T-helper 2 cell treated with Interferon-gamma antibody and Interleukin-4, amounts not matched to agents 100 ng/mL and 5 ng/mL, for 36 hours (primary cell): ENCODE measurements around the gene ADRM1. TPM values are rescaled to one million over a fixed set of nuclear protein-coding genes. Genes with fewer than 3 reads are reported as not detected.

Source experiments
- intact Hi-C: fragments of 100-400 bp; cut with micrococcal nuclease; formaldehyde crosslinking; loops from one replicate; pipeline ENCODE4 v1.15.1; 2023
- total RNA-seq: library from RNA; stranded (reverse); gene quantifications from 2 replicates; pipeline ENCODE4 v1.2.3, GENCODE V29; 2022

The ADRM1 gene
- total RNA-seq, 1 donor from 2014 or later: 114 TPM

DNA sequence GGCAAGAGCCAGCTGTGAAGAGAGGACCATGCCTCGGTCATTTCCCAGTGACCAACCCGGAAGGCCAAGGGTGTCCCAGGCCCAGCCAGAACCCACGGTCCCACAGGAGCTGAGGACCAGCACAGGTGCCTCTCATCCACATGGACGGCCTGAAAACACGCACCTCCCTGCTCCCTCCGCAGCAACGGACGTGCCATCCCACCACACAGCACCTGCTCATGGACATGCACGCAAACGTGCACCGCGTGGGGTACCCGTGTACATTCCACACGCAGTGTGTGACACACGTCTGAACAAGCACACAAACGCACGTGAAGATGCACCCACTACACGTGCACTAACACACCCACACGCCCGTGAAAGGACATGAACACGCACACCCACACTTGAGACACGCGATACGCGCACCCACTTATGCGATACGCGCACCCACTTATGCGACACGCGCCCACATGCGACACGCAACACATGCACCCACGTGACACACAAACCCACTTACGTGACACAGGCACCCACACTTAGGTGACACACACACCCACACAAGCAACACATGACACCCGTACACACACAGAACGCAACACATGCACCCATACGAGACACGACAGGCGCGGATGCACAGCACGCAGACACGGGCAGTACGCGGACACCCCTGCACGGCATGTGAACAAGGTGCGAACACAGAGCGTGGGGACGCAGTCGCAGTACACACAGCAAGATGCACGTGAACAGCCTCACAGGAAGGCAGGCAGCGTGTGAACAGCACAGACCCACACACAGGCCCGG, 34.2 kb downstream of the ADRM1 start:
- intact Hi-C loops: no loop called here

DNA sequence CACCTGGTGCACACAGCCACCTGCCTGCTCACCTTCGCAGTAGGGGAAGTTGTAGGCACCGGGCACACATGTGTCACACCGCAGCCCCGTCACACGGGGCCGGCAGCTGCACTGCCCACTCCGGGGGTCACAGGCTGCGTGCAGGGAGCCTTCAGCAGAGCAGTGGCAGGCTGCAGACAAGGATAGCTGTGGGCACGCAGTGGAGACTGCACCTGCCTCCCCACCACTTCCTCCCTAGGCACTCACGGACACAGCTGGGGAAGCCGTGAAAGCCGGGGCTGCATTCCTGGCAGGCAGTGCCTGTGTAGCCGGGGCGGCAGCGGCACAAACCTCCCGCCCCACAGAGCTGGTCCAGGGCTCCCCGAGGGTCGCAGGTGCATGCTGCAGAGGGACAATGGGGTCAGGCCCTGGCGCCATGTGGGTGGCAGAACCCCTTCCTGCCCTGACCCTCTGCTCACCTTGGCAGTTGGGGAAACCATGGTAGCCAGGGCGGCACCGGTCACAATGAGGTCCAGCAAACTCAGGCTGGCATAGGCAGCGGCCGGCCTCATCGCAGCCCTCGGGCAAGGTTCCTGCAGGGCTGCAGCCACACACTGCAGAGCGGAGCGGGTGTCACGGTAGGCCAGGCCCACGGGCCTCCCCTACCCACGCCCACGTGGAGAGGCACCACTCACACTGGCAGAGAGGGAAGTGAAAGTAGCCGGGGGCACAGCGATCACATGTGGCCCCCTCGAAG, 34.9 kb downstream of the ADRM1 start:
- intact Hi-C loops: no loop called here

DNA sequence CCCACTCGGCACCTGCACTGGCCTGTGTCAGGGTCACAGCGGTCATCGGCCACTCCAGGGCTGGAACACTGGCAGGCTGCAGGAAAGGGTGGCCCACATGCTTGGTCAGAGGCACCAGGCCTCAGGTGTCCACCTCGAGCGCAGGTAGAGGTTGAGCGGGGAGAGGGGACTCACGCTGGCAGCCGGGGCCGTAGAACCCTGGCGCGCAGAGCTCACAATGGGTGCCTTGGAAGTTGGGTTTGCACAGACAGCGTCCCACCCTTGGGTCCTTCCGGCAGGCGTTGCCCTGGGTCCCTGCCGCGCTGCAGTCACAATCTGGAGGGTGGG, 35.5 kb downstream of the ADRM1 start:
- intact Hi-C loops: no loop called here

DNA sequence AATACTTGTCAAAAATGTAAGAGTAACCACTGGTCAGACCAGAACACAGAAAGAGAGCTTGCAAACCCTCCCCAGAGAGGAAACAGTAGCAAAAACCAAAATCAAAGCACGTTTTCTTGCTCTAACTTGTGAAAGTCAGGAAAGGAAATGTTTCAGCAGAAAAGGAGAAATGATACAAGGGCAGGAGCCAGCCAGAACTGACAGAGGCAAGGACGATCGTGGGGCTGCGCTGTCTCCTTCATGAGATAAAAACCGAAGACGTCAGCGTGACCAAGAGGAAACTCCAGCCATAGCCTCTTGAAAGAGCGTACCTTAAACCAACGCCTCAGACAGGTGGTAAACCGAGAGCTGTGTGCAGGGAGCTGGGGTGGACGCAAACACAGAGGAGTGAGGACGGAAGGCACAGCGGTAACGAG, 36.9 kb downstream of the ADRM1 start:
- intact Hi-C loops: no loop called here

DNA sequence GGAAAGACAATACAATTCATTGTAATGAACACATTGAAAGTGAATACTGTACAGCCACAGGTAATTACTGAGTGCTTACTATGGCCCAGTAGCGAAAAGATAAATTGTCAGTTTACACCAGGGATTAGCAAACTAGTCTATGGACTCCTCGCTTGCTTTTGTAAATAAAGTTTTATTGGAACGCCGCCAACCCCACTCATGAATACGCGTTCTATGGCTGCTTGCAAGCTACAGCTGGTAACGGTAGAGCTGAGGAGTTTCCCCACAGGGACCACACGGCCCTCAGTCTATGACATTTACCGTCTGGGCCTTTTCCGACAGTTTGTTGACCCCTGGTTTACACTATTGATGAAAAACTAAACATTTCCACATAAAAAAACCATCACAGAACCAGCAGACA, 40.1 kb downstream of the ADRM1 start:
- intact Hi-C loops: no loop called here

DNA sequence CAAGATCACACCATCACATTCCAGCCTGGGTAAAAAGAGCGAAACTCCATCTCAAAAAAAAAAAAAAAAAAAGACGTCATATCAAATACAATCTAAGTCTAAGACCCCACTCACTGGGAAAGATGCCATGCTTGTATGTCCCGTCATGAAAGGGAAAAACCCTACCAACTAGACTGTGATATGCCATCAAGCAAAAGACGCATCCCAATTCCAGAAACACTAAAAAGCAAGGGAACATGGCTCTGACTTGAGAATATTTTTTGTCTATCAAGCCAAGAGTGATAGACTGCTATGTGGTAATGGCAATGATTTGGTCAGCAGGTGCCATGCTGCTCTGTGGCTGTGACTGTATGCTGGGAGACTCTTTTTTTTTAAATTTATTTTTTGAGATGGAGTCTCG, 41.3 kb downstream of the ADRM1 start:
- intact Hi-C loops: no loop called here

GRCh38 chr20:62344782-62345181, 42.0 kb downstream of the ADRM1 start:
- intact Hi-C loops: no loop called here

DNA sequence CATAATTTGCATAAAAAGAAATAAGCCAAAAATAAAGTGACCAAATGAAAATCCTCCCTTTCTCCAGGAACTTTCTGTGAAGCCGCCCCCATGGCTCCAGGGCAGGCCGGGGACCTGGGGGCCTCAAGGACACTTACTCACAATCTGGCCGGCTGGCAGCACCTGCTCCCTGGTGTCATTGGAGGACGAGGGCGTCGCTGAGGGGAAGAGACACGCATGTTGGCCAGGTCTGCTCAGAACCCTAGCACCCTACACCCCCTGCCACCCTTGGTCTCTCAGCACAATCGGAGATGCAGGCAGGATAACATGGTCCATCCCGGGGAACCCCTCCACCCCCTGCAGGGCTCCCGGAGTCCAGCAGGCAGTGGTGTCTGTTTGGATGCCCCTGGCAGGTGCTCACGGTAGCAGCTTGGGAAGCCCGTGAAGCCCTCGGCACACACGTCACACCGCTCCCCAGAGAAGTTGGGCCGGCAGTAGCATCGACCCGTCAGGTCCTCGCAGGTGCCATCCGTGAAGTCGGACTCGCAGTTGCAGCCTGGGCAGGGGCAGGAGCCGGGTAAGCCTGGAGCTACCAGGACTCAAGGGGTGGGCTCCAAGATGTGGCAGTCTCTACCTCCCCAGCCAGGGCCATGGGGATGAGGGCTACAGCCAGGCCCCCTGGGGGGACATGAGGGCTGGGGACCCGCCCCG, 43.0 kb downstream of the ADRM1 start:
- intact Hi-C loops: no loop called here

GRCh38 chr20:62346398-62347150, 43.8 kb downstream of the ADRM1 start:
- intact Hi-C loops: no loop called here

DNA sequence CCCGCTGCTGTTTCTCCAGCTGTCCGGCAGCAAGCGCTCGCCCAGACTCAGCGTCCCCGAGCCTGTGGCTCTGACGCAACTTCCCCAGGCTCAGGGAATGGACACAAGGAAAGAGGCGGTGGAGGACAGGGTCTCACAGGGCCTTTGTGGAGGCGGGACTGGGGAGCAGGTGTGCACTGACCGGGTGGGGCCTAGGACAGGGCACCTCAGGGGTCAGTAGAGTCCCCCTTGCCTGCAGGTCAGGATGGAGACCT, 44.3 kb downstream of the ADRM1 start:
- intact Hi-C loops: no loop called here

DNA sequence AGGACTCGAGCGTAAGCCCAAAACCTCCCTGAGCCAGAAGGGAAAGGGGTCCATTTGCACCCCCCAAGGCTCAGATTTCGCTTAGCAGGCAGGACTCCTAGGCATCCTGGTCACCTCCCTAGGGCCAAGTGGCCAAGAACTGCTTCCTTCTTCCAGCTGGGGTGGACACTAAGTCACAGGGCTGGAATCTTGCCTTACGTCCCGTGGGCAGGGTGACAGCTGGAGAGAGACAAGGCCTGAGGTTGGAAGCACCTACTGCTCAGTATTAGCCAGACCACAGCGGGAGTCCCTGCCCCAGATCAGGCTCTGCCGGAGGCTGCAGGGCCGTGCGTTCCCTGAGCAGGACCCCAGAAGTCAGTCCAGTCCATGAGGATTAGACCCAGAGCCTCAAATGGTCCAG, 44.6 kb downstream of the ADRM1 start:
- intact Hi-C loops: no loop called here

- intact Hi-C loops: no loop called here
Measured at GRCh38 chr20:62348604-62349003, 45.8 kb downstream of the ADRM1 start.

DNA sequence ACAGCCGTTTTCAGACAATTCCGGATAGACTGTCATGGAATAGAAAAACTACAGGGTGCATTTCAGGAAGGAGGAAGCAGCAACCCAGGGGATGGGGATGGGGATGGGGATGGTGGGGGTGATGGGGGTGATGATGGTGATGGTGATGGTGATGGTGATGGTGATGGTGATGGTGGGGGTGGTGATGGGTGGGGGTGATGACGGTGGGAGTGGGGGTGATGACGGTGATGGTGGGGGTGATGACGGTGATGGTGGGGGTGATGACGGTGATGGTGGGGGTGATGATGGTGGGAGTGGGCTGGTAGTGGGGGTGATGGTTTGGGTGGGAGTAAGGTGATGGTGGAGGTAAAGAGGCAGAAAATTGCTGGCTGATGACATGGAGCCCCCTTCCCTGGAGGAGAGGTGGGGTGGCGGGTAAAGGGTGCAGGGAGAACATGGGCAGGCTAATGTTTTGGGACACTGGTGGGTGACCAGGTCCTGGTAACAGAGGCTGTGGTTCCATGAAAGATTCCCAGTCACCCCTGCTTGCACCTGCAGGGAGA, 46.8 kb downstream of the ADRM1 start:
- intact Hi-C loops: no loop called here

DNA sequence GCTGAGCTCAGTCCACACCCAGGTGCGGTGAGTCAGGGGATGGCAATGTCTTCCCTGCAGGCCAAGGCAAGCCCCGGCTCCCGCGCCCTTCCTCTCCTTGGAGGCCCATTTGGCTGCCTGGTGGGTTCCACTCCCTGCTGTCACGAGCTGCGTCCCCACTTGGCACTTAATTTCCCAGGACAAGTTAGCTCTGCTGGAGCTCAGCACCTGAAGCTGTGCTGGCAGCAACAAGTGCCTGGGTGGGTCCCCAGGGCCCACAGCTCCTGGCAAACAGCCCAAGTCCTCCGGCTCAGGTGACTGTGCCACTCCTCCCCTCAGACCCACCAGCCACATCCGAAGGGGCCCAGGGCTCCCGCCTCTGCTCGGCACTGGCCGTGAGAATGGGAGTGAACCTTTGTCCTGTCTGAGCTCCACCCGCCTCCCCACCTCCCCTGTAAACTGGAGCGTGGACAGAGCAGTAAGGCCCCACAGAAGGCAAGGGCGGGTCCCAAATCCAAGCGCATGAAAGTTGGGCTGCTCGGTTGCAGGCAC, 47.4 kb downstream of the ADRM1 start:
- intact Hi-C loops: no loop called here

- intact Hi-C loops: no loop called here
Measured at GRCh38 chr20:62350629-62351422, 48.0 kb downstream of the ADRM1 start.

DNA sequence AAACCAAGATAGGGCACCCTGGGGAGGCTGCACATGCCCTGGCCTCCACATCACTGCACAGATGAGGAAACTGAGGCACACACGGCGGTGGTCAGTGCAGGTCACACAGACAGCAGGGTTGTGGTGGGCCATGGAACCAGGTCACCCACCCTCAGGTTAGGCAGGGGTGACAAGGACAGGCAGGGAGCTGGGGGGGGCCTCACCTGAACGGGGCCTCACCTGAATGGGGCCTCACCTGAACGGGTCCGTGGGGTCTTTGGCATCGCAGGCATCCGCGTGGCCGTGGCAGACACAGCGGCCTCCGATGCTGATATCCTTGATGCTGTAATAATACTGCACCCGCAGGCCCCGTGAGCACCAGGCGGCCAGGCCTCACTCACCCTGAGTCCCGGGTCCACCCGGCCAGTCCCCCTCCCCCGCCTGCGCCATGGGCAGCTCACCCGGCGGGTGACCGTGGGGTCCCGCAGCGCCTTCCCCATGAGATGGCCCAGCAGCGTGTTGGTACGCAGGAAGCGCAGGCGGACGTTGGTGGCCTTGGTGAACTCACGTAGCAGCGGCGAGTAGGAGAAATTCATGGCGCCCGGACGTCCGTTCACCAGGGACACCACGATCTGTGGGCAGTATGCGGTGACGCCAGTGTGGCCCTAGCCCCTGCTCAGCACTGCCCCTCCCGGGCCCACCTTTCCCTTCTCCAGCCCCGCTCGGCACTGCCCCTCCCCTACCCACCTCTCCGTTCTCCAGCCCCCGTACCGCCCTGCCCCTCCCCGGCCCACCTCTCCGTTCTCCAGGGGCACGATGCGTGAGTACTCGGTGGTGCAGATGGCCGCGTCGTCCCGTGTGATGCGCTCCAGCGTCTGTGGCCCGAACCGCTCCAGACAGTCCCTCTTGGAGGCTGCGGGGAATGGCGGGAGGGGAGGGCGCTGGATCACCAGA, 48.9 kb downstream of the ADRM1 start:
- intact Hi-C loops: no loop called here

DNA sequence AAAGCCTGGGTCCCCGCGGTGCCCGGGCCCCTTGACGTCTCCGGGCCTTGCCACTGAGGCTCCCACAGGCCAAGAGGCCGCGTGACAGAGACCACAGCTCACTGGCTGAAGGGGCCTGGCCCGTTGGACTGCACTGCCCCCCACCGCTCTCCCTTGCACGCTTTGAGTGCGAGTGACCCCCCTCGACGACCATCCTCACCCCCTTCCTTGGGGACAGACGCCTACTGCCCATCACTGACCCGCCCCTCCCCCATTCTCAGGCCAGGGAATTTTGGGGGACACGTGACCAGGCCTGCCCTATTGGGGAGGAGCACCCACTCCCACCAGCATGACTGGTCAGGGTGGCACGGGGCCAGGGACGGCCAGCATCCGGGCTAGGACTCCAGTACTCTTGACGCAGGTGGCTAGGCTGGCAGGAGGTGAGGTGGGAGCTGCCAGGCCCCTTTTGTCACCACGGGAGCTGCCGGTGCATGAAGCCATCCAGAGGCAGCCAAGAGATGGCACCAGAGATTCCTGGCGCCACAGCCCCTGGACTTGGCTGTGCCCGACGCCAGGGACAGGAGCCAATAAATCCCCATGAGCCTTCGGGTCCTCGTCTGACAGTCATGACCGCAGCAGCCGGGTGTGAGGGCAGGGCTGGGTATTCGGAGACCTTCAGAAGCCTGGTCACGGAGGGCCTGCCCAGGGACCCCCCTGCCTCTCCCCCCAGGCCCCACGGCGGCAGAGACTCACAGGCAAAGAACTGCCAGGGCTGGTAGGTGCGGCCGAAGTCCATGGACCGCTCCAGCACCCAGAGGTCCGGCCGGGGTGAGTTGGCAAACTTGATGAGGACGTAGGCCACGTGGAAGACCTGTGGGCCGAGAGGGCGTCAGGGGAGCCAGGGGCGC, 49.8 kb downstream of the ADRM1 start:
- intact Hi-C loops: no loop called here

DNA sequence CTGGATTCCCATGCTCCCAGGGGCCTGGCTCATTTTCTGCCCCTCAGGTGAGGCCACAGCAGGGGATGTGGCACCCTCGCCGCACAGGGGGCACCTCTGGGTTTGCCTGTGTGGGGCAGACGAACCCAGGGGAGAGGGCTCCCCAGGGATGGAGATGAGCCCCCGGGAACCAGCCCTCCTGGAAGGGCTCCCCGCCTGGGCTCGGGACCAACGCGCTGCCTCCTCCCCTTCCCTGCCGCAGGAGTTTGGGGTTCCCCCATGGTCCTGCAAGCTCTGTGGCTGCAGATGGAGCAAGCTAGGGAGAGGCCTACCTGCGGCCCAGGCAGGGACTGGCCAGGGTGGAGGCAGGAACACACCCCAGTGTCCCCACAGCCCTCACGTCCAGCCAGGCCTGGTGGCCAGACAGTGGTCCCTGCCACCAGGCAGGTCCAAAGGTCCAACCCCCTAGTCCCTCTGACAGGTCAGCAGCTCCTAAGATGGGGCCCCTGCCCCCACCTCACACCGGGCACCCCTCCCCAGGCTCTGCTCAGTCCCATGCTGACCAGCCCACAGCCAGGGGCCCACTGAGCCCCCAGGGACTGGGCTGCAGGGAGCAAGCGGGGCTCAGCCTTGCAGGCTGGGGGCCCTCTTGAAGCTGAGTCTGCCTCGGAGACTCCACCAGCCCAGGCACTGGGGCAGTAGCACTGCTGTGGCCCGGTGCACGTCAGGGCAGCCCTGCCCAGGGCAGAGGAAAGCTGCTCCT, 50.7 kb downstream of the ADRM1 start:
- intact Hi-C loops: no loop called here
